Muscle of leg (tissue), 11 donors: ENCODE data around the gene FAM168B. TPM values are rescaled to one million over a fixed set of nuclear protein-coding genes. Genes with fewer than 3 reads are reported as not detected.
"Not testable (repeated sequence)": the region's sequence is repeated elsewhere in the genome, so short reads cannot be mapped to it uniquely, and the experiment has no call there.

Experiments
- DNase-seq: peaks from one replicate; pipeline ENCODE4 v3.0.0; 2013
- H3K27ac ChIP-seq: one replicate; pipeline ENCODE4 v1.5.1; 2013; ENCODE audit warnings: mild to moderate bottlenecking, low read length, control low read depth
- H3K27me3 ChIP-seq: one replicate; pipeline ENCODE4 v1.6.1; 2013; ENCODE audit warnings: low read length; ENCODE audit not compliant: control insufficient read depth, insufficient read depth
- H3K36me3 ChIP-seq: one replicate; pipeline ENCODE4 v1.6.1; 2013; ENCODE audit warnings: low read length; ENCODE audit not compliant: control insufficient read depth, insufficient read depth
- H3K4me1 ChIP-seq: one replicate; pipeline ENCODE4 v1.6.1; 2013; ENCODE audit warnings: low read length; ENCODE audit not compliant: control insufficient read depth, insufficient read depth
- H3K4me3 ChIP-seq: one replicate; pipeline ENCODE4 v1.5.1; 2013; ENCODE audit warnings: low read length, control low read depth
- H3K9me3 ChIP-seq: replicated peaks from 2 replicates; pipeline ENCODE4 v1.6.1; 2013; ENCODE audit warnings: low read depth, low read length; ENCODE audit not compliant: control insufficient read depth
- WGBS: methylation state at CpG from one replicate; pipeline ENCODE4 v1.1.5; 2013; ENCODE audit warnings: missing lambda C conversion rate; ENCODE audit not compliant: insufficient coverage; 5-methylcytosine and 5-hydroxymethylcytosine counted together
- polyA plus RNA-seq, 8 donors: library from polyadenylated mRNA; unstranded; fragments of 120-200 nt; gene quantifications; one replicate each; pipeline versions ENCODE4 v1.2.1 to v1.2.3, GENCODE V29; 2013; ENCODE audit warnings: inconsistent platforms in 1 of 8, low replicate concordance in 1 of 8; ENCODE audit not compliant: insufficient read length in 8 of 8, insufficient read depth in 1 of 8
- total RNA-seq: library from RNA; stranded (reverse); fragments of 120-200 nt; gene quantifications from one replicate; pipeline ENCODE4 v1.2.4, GENCODE V29; 2013

Gene FAM168B
- total and polyA plus RNA-seq, 9 donors: 45.8 to 83.5 (median 73.8) TPM

DNA sequence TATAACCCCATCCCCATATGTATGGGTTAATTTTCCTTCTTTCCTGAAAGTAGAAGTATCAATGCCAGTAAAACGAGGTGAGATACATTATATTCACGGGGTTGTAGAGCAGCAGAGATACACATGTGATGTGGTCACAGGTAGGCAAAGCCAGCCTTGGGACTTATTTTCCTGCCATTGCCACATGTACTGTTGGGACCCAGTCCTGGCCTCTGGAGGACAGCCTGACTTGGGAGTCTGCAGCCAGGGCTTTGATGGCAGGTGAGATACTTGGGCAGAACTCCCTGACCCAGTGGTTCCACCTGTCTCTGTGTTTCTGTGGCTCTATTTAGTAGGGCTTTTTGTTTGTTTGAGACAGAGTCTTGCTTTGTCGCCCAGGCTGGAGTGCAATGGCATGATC is 29.9 kb upstream of the FAM168B start:
- Histone ChIP-seq H3K4me3 (no peak overlapping the region), H3K9me3 (no peaks in the 10 kb centered on the region), H3K27ac (no peak overlapping the region), H3K36me3 (peaks cover 21% of the 10 kb centered on the region), H3K27me3 (no peaks in the 10 kb centered on the region), H3K4me1 (peaks cover 10% of the 10 kb centered on the region)
- WGBS: 100% methylated on average over 2 of the region's 3 CpGs
- DNase-seq: no peak

DNA sequence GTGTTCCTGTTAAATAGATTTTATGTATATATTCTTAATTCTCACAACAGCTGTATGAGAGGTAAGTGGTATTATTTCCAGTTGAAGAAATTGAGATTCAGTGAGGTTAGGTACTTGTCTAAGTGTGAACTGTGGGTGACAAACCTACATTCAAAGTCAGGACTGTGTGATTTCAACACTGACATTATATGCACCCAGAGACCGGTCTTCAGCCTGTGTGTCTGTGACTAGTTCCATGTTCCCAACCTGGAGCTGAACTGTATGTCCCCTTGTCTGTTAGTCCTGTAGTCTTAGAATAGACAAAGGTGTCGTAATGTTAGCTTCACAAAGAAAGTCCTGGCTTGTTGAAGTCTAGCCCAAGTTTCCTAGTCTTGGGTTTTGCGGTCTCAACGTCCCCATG is 29.2 kb upstream of the FAM168B start:
- Histone ChIP-seq H3K27me3 (no peaks in the 10 kb centered on the region), H3K36me3 (peaks cover 16% of the 10 kb centered on the region), H3K27ac (no peak overlapping the region), H3K4me3 (no peak overlapping the region), H3K4me1 (peaks cover 10% of the 10 kb centered on the region), H3K9me3 (no peaks in the 10 kb centered on the region)
- DNase-seq: no peak
- WGBS: 100% methylated on average over 3 of the region's 4 CpGs

GRCh38 chr2:131121464-131121863 is 28.2 kb upstream of the FAM168B start:
- Histone ChIP-seq H3K27me3 (no peaks in the 10 kb centered on the region), H3K27ac (no peak overlapping the region), H3K4me3 (no peak overlapping the region), H3K4me1 (peaks cover 10% of the 10 kb centered on the region), H3K9me3 (no peaks in the 10 kb centered on the region), H3K36me3 (peaks cover 16% of the 10 kb centered on the region)
- DNase-seq: no peak
- WGBS: 95% methylated on average over 4 of the region's 4 CpGs

- no peak overlapping the region for H3K4me3 ChIP-seq
- H3K27ac ChIP-seq: no peak overlapping the region
- 100% methylated on average over 2 of the region's 12 CpGs for WGBS
- no peak for DNase-seq
- peaks cover 17% of the 10 kb centered on the region for H3K36me3 ChIP-seq
- H3K27me3 ChIP-seq: no peaks in the 10 kb centered on the region
- H3K4me1 ChIP-seq: peaks cover 6% of the 10 kb centered on the region
- no peaks in the 10 kb centered on the region for H3K9me3 ChIP-seq
Measured at GRCh38 chr2:131120815-131121317, 27.6 kb upstream of the FAM168B start.

DNA sequence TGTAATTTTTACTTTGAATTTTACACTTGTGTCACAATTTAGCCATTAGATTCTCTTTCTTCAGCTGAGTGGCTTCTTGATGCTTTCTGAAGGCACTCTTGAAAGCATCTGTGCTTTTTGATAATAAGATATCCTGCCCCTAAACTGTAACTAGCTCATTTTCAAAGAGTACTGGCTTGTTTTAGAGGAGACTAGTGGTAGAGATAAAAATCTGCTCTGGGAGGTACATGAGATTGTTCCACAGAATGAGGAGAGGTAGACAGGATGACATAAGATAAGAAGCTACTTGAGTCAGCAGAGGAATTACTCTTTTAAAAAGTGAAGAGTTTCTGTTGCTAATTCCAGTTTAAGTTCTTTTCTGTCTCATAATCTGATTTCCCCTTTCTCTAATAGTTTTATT is 22.5 kb upstream of the FAM168B start:
- Histone ChIP-seq H3K4me3 (no peak overlapping the region), H3K9me3 (no peaks in the 10 kb centered on the region)

GRCh38 chr2:131114950-131115349 is 21.7 kb upstream of the FAM168B start:
- no CpG with 5 or more reads among the region's 3 CpGs for WGBS
- not testable (repeated sequence) for H3K9me3 ChIP-seq, DNase-seq, H3K27ac ChIP-seq, H3K4me3 ChIP-seq, H3K36me3 ChIP-seq, H3K27me3 ChIP-seq, H3K4me1 ChIP-seq

More for the DNA sequence above, 22.5 kb upstream of the FAM168B start:
- H3K27me3 ChIP-seq: no peaks in the 10 kb centered on the region
- no peak for DNase-seq
- no peak overlapping the region for H3K27ac ChIP-seq
- peaks cover 7% of the 10 kb centered on the region for H3K36me3 ChIP-seq
- H3K4me1 ChIP-seq: peaks cover 3% of the 10 kb centered on the region

- Histone ChIP-seq H3K9me3 (no peaks in the 10 kb centered on the region), H3K27me3 (no peaks in the 10 kb centered on the region), H3K27ac (no peak overlapping the region), H3K4me1 (peaks cover 3% of the 10 kb centered on the region), H3K4me3 (no peak overlapping the region), H3K36me3 (peaks cover 7% of the 10 kb centered on the region)
- DNase-seq: no peak
- 89% methylated on average over 3 of the region's 7 CpGs for WGBS
Measured at GRCh38 chr2:131113566-131114227, 20.4 kb upstream of the FAM168B start.

DNA sequence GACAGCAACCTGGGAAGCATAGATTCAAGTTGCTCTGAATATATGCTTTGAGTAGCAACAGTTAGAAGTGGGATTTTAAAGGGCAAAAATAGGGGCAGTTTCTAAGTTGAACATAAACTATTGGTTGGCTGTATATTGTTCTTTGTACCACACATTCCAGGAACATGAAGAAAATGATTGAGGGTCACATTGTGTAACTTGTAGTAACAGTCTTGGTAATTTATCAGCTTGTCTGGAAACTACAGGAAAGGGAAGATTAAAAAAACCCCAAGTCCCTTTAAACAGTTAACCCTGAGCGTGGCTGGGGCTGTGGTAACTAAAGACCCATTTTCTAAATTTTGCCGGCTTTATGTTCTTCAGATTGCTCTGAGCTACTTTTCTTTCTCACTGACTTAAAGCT is 19.3 kb upstream of the FAM168B start:
- no peaks in the 10 kb centered on the region for H3K27me3 ChIP-seq
- H3K9me3 ChIP-seq: no peaks in the 10 kb centered on the region
- 52% methylated on average over 2 of the region's 2 CpGs for WGBS
- peaks cover 7% of the 10 kb centered on the region for H3K36me3 ChIP-seq
- no peak overlapping the region for H3K4me3 ChIP-seq
- H3K4me1 ChIP-seq: peaks cover 3% of the 10 kb centered on the region
- DNase-seq: no peak
- no peak overlapping the region for H3K27ac ChIP-seq

DNA sequence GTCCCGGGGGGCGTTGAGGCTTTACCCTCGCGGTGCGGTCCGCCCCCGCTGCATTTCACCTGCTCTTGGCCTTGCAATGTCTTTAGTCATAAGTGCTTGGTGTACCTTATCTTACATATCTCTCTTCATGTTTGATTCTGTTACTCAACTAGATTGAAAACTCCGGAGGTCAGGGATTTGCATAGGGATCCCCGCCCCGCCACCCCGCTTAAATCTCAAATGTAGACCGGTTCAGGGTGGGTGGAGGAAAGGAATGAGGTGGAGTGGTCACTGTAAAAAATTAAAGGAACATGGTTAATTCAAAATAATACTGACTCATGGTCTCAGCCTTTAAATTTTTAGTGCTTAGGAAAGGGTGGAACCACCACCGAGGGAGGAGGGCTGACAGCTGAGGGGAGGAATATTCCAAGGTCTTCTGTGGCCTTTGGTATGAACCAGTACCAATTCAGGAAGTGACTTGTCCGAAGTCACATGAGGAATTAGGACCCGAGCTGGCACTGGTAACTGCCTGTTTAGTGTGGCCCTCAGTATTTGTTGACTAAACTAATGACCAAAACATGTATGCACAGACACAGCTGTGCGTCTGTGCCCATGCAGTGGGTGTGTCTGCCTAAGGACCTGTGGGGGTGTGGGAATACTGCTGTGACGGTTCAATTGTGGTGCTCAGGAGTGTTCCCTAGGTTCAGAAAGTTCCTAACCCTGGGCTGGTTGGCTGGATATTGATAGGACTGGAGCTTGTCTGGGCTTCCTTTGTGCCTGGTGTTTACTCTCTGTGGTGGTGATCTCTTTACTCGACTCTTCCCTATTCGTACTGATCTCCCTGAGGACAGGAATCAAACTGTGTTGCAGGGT is 12.9 kb upstream of the FAM168B start:
- WGBS: 0% methylated on average over 6 of the region's 19 CpGs

GRCh38 chr2:131105156-131105949 is 12.1 kb upstream of the FAM168B start, which contains the start of gene PLEKHB2:
PLEKHB2 (plus strand) TSS chr2:131105336; CDS start chr2:131120942, 15,606 bp downstream.
- Histone ChIP-seq H3K9me3 (no peaks in the 10 kb centered on the region), H3K4me1 (peaks cover 10% of the 10 kb centered on the region), H3K4me3 (peak within 1 kb of the TSS; percentile 99), H3K27ac (peak within 1 kb of the TSS; percentile 99), H3K36me3 (no peaks in the 10 kb centered on the region), H3K27me3 (no peaks in the 10 kb centered on the region)
- WGBS: 0% methylated on average over 66 of the region's 66 CpGs
- peak; percentile 97 for DNase-seq

More for the DNA sequence above, 12.9 kb upstream of the FAM168B start:
- Histone ChIP-seq H3K4me3 (peak overlapping the region; percentile 99), H3K36me3 (no peaks in the 10 kb centered on the region), H3K27me3 (no peaks in the 10 kb centered on the region), H3K27ac (peak overlapping the region; percentile 99), H3K9me3 (no peaks in the 10 kb centered on the region), H3K4me1 (peaks cover 10% of the 10 kb centered on the region)
- DNase-seq: peak; percentile 67
